Skin epidermis (tissue), 12 donors: ENCODE data around the gene CCR5AS.
"Not testable (repeated sequence)": the region's sequence is repeated elsewhere in the genome, so short reads cannot be mapped to it uniquely, and the experiment has no call there.

ENCODE experiments used
- H3K27ac ChIP-seq, 21 experiments: fragments of 200-600 bp; sonication (generic) in 11 of 21; one replicate each; pipeline ENCODE4 v1.5.0; 2020; ENCODE audit warnings: mild to moderate bottlenecking in 3 of 21, inconsistent platforms in 2 of 21, moderate library complexity in 2 of 21
- H3K4me3 ChIP-seq, 7 experiments: fragments of 200-600 bp; sonication (generic) in 2 of 7; one replicate each; pipeline ENCODE4 v1.5.0; 2020; ENCODE audit warnings: inconsistent platforms in 2 of 7, mild to moderate bottlenecking in 2 of 7, moderate library complexity in 1 of 7

CCR5AS gene

GRCh38 chr3:46334741-46335478 lies 72.0 kb downstream of the CCR5AS start:
- H3K4me3 ChIP-seq: no peak overlapping the region
- H3K27ac ChIP-seq: peak overlapping the region in 1 of 21 experiments; percentile 79

GRCh38 chr3:46330676-46331075 lies 76.2 kb downstream of the CCR5AS start:
- H3K27ac ChIP-seq: peak overlapping the region in 1 of 21 experiments; percentile 59
- H3K4me3 ChIP-seq: not testable (repeated sequence)

GRCh38 chr3:46325645-46326300 lies 81.1 kb downstream of the CCR5AS start:
- H3K27ac ChIP-seq: peak overlapping the region in 1 of 21 experiments; percentile 14
- H3K4me3 ChIP-seq: no peak overlapping the region

GRCh38 chr3:46324036-46324435 lies 82.8 kb downstream of the CCR5AS start:
- Histone ChIP-seq H3K27ac (peak overlapping the region in 2 of 21 experiments; percentile 4 to 14), H3K4me3 (no peak overlapping the region)

- Histone ChIP-seq H3K27ac (peak overlapping the region in 3 of 21 experiments; percentile 34 to 55 (median 53)), H3K4me3 (no peak overlapping the region)
These were observed 85.3 kb downstream of the CCR5AS start for GRCh38 chr3:46321461-46322104.

- no peak overlapping the region for H3K27ac ChIP-seq
- no peak overlapping the region for H3K4me3 ChIP-seq
These were observed 88.5 kb downstream of the CCR5AS start for GRCh38 chr3:46318207-46318927.

GRCh38 chr3:46316206-46316605 lies 90.7 kb downstream of the CCR5AS start:
- Histone ChIP-seq H3K27ac (peak overlapping the region in 2 of 21 experiments; percentile 34 to 43), H3K4me3 (no peak overlapping the region)

GRCh38 chr3:46314517-46314916 lies 92.3 kb downstream of the CCR5AS start:
- no peak overlapping the region for H3K4me3 ChIP-seq
- peak overlapping the region in 1 of 21 experiments; percentile 14 for H3K27ac ChIP-seq
